ENCODE data around the gene EPHB3.

DNA sequence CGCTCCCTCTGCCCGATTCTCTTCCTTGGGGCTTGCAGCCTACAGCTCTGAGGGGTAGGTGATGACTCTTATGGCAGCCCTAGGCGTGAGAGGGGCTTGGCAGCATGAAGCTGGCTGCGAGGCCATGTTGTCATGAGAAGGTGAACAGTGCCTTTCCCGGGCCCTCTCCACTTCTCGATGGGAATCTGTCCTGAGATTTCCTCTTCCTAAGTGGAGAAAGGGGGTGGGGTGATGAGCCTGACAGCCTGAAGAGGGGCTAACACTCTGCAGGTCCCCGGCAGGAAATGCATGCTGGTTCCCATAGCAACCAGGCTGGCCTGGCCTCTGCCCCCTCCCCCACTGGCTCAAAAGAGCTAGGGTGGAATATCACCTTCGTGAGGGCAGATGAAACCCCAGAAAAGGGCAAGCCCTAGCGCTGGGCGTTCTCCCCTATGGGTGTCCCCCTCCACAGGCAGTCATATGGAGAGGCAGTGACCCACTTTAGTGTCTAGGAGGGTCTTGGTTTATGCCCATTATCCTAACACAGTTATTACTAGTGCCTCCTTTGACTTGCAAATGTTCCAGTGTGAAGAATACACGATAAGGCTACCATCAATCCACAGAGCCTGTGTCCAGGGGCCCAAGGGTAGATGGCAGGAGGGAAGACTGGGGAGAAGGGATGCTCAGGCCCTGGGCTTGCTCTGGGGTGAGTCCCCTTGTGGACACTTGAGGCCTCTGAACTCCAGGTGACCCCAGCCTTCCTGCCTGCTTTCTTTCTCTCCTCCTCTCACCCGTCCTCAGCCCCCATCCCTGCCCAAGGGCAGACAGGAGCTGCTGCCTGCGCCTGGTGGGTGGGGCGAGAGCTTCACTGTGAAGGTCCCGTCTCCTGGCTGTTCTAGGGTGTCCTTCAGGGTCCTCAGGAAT, 13.2 kb downstream of the EPHB3 start:
- TF ChIP-seq YY1 (IDR thresholded peaks at IDR 0.05) = no peak
- TF ChIP-seq, protein P1, sequence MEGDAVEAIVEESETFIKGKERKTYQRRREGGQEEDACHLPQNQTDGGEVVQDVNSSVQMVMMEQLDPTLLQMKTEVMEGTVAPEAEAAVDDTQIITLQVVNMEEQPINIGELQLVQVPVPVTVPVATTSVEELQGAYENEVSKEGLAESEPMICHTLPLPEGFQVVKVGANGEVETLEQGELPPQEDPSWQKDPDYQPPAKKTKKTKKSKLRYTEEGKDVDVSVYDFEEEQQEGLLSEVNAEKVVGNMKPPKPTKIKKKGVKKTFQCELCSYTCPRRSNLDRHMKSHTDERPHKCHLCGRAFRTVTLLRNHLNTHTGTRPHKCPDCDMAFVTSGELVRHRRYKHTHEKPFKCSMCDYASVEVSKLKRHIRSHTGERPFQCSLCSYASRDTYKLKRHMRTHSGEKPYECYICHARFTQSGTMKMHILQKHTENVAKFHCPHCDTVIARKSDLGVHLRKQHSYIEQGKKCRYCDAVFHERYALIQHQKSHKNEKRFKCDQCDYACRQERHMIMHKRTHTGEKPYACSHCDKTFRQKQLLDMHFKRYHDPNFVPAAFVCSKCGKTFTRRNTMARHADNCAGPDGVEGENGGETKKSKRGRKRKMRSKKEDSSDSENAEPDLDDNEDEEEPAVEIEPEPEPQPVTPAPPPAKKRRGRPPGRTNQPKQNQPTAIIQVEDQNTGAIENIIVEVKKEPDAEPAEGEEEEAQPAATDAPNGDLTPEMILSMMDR (IDR thresholded peaks at IDR 0.05; ENCODE audit: low read depth, low read length, missing input control) = no peak
- no peak for TF ChIP-seq RAD21 (IDR thresholded peaks at IDR 0.05)
- TF ChIP-seq HNF4A (conservative IDR thresholded peaks at IDR 0.05) = no peak
- no peak for TF ChIP-seq SP1 (IDR thresholded peaks at IDR 0.05)
- no peak for TF ChIP-seq JUND (IDR thresholded peaks at IDR 0.05)
- TF ChIP-seq GABPA (IDR thresholded peaks at IDR 0.05 in 1 of 2, conservative IDR thresholded peaks at IDR 0.05 in 1 of 2) = no peak
- TF ChIP-seq TAF1 (conservative IDR thresholded peaks at IDR 0.05) = no peak
